K562 (cell line): Measurements from ENCODE around the gene SS18L1. TPM values are rescaled to one million over a fixed set of nuclear protein-coding genes. Genes with fewer than 3 reads are reported as not detected.

Experiments used
- BDP1 ChIP-seq: IDR thresholded peaks from 3 replicates; pipeline ENCODE4 v1.6.1; 2011; ENCODE audit not compliant: insufficient read length, insufficient read depth
- CCAR2 ChIP-seq: fragments of 200-400 bp; formaldehyde crosslinking; IDR thresholded peaks from 2 replicates; pipeline ENCODE4 v1.6.1; 2017; ENCODE audit warnings: mild to moderate bottlenecking, low read depth, low read length
- ETV1 ChIP-seq: fragments of 450-650 bp; conservative IDR thresholded peaks from 2 replicates; pipeline ENCODE4 v1.6.1; 2016; ENCODE audit warnings: missing genetic modification characterization, control low read depth, low read depth, missing compliant biosample characterization
- FOXJ2 ChIP-seq: fragments of 200-800 bp; sonication (Bioruptor generic); IDR thresholded peaks from 2 replicates; pipeline ENCODE4 v1.6.1; 2016; ENCODE audit warnings: missing genetic modification characterization, missing compliant biosample characterization
- HMG20B ChIP-seq: fragments of 250-450 bp; sonication (Bioruptor Pico); IDR thresholded peaks from 2 replicates; pipeline ENCODE4 v1.5.0; 2021; ENCODE audit warnings: mild to moderate bottlenecking
- KDM4B ChIP-seq, 2 experiments: fragments of 450-650 bp in 1 of 2; sonication (generic) in 1 of 2; IDR thresholded peaks; 2 replicates each; pipeline ENCODE4 v1.6.1; 2016 to 2017; ENCODE audit warnings: borderline replicate concordance in 2 of 2, antibody characterized with exemption in 1 of 2, low read depth in 1 of 2, mild to moderate bottlenecking in 1 of 2
- LARP7 ChIP-seq: fragments of 450-650 bp; IDR thresholded peaks from 2 replicates; pipeline ENCODE4 v1.6.1; 2016
- MEF2A ChIP-seq: IDR thresholded peaks from 2 replicates; pipeline ENCODE4 v1.6.1; 2011; ENCODE audit warnings: low read depth, mild to moderate bottlenecking, low read length, moderate library complexity; ENCODE audit not compliant: control insufficient read depth
- POLR2H ChIP-seq: IDR thresholded peaks from 2 replicates; pipeline ENCODE4 v1.6.1; 2016; ENCODE audit warnings: missing genetic modification characterization, low read depth, mild to moderate bottlenecking, control low read depth, missing compliant biosample characterization, moderate library complexity
- SMAD2 ChIP-seq: fragments of 150-350 bp; IDR thresholded peaks from 2 replicates; pipeline ENCODE4 v1.6.1; 2014; ENCODE audit warnings: low read depth, mild to moderate bottlenecking, low read length
- TCF7L2 ChIP-seq: fragments of 150-350 bp; IDR thresholded peaks from 2 replicates; pipeline ENCODE4 v1.6.1; 2016; ENCODE audit warnings: low read depth, mild to moderate bottlenecking, low read length, moderate library complexity
- ZSCAN29 ChIP-seq: fragments of 450-650 bp; IDR thresholded peaks from 2 replicates; pipeline ENCODE4 v1.6.1; 2017
- polyA plus RNA-seq, 8 experiments: library from polyadenylated mRNA; depleted of rRNA in 4 of 8; stranded (reverse) in 5 of 8; unstranded in 3 of 8; fragments of >200 nt; fragmentation: Nextera tagmentation in 2 of 8; fragmentation: Illumina TruSeq in 1 of 8; extraction: Ambion mirVana in 2 of 8; extraction: Trizol in 1 of 8; gene quantifications; 2 replicates each; pipeline versions ENCODE4 v1.2.1 to v1.2.3, GENCODE V29; 2011 to 2014; ENCODE audit warnings: inconsistent platforms in 1 of 8, missing spikeins in 1 of 8
- total RNA-seq, 7 experiments: library from RNA; depleted of rRNA in 6 of 7; stranded (reverse); fragments of >200 nt in 6 of 7; fragmentation: Illumina TruSeq in 2 of 7; extraction: Trizol in 2 of 7; gene quantifications; 2 replicates each; pipeline versions ENCODE4 v1.2.1 to v1.2.3, GENCODE V29; 2011 to 2021; ENCODE audit warnings: low replicate concordance in 1 of 7
- TF ChIP-seq, protein P1 (sequence below), 2 experiments: fragments of 150-350 bp in 1 of 2; IDR thresholded peaks; 2 replicates each; pipeline ENCODE4 v1.6.1; 2012 to 2016; ENCODE audit warnings: low read depth in 2 of 2, low read length in 2 of 2, mild to moderate bottlenecking in 1 of 2, moderate library complexity in 1 of 2
- TF ChIP-seq, protein P2 (sequence below), 2 experiments: IDR thresholded peaks; 2 replicates each; pipeline ENCODE4 v1.6.1; 2012; ENCODE audit warnings: improper control_type of control experiment in 2 of 2, low read depth in 2 of 2, low read length in 2 of 2, borderline replicate concordance in 1 of 2
- TF ChIP-seq, protein P3 (sequence below): fragments of 250-450 bp; sonication (Bioruptor Pico); IDR thresholded peaks from 2 replicates; pipeline ENCODE4 v1.4.0; 2020
- TF ChIP-seq, protein P4 (sequence below): fragments of 250-450 bp; sonication (Bioruptor Pico); IDR thresholded peaks from 2 replicates; pipeline ENCODE4 v1.5.0; 2020; ENCODE audit warnings: mild to moderate bottlenecking
- TF ChIP-seq, protein P5 (sequence below): fragments of 250-450 bp; sonication (Bioruptor Pico); IDR thresholded peaks from 2 replicates; pipeline ENCODE4 v1.8.0; 2021; ENCODE audit warnings: moderate library complexity, mild to moderate bottlenecking, inconsistent platforms
- TF ChIP-seq, protein P6 (sequence below): fragments of 250-450 bp; sonication (Bioruptor Pico); IDR thresholded peaks from 2 replicates; pipeline ENCODE4 v1.8.0; 2021; ENCODE audit warnings: borderline replicate concordance, mild to moderate bottlenecking, moderate library complexity; ENCODE audit not compliant: poor library complexity, severe bottlenecking

Gene SS18L1
- total and polyA plus RNA-seq, 9 of the 15 experiments (the other 6 are each of a cell fraction or from before 2014, with no cell fraction given), result 2.7 to 28.3 (median 15.1) TPM

DNA sequence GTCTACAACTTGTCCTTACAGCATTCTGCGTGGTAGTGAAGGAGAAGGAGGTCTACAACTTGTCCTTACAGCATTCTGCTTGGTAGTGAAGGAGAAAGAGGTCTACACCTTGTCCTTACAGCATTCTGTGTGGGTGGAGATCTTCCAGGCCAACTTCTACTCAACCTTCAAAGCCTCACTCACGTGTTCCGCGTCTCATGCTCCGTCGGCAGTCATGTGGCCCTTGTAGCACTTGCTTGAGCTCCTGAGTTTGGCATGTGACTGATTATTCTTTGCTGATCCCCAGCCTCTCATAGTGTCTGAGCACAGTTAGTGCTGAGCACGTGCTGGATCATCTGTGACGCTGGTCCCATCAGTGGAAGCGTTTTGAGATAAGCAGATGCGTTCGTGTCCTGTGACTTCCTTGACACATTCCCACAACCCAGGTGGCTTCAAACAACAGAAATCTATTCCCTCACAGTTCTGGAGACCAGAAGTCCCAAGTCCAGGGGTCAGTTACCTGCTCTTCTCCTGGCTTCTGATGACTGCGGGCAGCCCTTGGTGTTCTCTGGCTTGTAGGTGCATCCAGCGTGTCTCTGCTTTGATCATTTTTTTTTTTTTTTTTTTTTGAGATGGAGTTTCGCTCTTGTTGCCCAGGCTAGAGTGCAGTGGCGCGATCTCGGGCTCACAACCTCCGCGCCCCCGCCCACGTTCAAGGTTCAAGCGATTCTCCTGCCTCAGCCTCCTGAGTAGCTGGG is 2.6 kb downstream of the SS18L1 start (continued):
- no peak for TF ChIP-seq KDM4B (IDR thresholded peaks at IDR 0.05; ENCODE audit: borderline replicate concordance in 2 of 2, low read depth in 1 of 2)
- TF ChIP-seq TCF7L2, result no peak
- TF ChIP-seq, protein P1, sequence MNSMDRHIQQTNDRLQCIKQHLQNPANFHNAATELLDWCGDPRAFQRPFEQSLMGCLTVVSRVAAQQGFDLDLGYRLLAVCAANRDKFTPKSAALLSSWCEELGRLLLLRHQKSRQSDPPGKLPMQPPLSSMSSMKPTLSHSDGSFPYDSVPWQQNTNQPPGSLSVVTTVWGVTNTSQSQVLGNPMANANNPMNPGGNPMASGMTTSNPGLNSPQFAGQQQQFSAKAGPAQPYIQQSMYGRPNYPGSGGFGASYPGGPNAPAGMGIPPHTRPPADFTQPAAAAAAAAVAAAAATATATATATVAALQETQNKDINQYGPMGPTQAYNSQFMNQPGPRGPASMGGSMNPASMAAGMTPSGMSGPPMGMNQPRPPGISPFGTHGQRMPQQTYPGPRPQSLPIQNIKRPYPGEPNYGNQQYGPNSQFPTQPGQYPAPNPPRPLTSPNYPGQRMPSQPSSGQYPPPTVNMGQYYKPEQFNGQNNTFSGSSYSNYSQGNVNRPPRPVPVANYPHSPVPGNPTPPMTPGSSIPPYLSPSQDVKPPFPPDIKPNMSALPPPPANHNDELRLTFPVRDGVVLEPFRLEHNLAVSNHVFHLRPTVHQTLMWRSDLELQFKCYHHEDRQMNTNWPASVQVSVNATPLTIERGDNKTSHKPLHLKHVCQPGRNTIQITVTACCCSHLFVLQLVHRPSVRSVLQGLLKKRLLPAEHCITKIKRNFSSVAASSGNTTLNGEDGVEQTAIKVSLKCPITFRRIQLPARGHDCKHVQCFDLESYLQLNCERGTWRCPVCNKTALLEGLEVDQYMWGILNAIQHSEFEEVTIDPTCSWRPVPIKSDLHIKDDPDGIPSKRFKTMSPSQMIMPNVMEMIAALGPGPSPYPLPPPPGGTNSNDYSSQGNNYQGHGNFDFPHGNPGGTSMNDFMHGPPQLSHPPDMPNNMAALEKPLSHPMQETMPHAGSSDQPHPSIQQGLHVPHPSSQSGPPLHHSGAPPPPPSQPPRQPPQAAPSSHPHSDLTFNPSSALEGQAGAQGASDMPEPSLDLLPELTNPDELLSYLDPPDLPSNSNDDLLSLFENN (IDR thresholded peaks at IDR 0.05; ENCODE audit: low read depth in 2 of 2, low read length in 2 of 2), result no peak
- TF ChIP-seq LARP7, result no peak
- TF ChIP-seq, protein P2, sequence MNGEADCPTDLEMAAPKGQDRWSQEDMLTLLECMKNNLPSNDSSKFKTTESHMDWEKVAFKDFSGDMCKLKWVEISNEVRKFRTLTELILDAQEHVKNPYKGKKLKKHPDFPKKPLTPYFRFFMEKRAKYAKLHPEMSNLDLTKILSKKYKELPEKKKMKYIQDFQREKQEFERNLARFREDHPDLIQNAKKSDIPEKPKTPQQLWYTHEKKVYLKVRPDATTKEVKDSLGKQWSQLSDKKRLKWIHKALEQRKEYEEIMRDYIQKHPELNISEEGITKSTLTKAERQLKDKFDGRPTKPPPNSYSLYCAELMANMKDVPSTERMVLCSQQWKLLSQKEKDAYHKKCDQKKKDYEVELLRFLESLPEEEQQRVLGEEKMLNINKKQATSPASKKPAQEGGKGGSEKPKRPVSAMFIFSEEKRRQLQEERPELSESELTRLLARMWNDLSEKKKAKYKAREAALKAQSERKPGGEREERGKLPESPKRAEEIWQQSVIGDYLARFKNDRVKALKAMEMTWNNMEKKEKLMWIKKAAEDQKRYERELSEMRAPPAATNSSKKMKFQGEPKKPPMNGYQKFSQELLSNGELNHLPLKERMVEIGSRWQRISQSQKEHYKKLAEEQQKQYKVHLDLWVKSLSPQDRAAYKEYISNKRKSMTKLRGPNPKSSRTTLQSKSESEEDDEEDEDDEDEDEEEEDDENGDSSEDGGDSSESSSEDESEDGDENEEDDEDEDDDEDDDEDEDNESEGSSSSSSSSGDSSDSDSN (IDR thresholded peaks at IDR 0.05; ENCODE audit: borderline replicate concordance in 1 of 2, low read depth in 2 of 2, low read length in 2 of 2), result no peak
- TF ChIP-seq POLR2H, result no peak
- TF ChIP-seq CCAR2, result no peak
- TF ChIP-seq, protein P3, sequence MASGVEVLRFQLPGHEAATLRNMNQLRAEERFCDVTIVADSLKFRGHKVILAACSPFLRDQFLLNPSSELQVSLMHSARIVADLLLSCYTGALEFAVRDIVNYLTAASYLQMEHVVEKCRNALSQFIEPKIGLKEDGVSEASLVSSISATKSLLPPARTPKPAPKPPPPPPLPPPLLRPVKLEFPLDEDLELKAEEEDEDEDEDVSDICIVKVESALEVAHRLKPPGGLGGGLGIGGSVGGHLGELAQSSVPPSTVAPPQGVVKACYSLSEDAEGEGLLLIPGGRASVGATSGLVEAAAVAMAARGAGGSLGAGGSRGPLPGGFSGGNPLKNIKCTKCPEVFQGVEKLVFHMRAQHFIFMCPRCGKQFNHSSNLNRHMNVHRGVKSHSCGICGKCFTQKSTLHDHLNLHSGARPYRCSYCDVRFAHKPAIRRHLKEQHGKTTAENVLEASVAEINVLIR (CRISPR knock-in tag), result peak; percentile 58; the same call in 1 of the 2 replicates
- TF ChIP-seq, protein P4, sequence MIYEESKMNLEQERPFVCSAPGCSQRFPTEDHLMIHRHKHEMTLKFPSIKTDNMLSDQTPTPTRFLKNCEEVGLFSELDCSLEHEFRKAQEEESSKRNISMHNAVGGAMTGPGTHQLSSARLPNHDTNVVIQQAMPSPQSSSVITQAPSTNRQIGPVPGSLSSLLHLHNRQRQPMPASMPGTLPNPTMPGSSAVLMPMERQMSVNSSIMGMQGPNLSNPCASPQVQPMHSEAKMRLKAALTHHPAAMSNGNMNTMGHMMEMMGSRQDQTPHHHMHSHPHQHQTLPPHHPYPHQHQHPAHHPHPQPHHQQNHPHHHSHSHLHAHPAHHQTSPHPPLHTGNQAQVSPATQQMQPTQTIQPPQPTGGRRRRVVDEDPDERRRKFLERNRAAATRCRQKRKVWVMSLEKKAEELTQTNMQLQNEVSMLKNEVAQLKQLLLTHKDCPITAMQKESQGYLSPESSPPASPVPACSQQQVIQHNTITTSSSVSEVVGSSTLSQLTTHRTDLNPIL (CRISPR knock-in tag), result no peak
- no peak for TF ChIP-seq HMG20B (CRISPR knock-in tag)
- TF ChIP-seq FOXJ2 (tag), result 0 out of 2 replicates have a peak, but pooled peaks have one; percentile 69
- TF ChIP-seq ZSCAN29, result no peak
- no peak for TF ChIP-seq SMAD2
- TF ChIP-seq MEF2A, result no peak
- TF ChIP-seq, protein P5, sequence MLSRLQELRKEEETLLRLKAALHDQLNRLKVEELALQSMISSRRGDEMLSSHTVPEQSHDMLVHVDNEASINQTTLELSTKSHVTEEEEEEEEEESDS (CRISPR knock-in tag), result no peak
- peak; percentile 35 for TF ChIP-seq ETV1 (tag)
- TF ChIP-seq BDP1, result no peak
- TF ChIP-seq, protein P6, sequence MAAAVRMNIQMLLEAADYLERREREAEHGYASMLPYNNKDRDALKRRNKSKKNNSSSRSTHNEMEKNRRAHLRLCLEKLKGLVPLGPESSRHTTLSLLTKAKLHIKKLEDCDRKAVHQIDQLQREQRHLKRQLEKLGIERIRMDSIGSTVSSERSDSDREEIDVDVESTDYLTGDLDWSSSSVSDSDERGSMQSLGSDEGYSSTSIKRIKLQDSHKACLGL (CRISPR knock-in tag), result peak; percentile 38
